ENCODE data around the gene ITGA8.
A peak's percentile ranks its signal among the peaks of the same experiment; 100 is the strongest.
"Not testable (repeated sequence)": the region's sequence is repeated elsewhere in the genome, so short reads cannot be mapped to it uniquely, and the experiment has no call there.

The ITGA8 gene

DNA sequence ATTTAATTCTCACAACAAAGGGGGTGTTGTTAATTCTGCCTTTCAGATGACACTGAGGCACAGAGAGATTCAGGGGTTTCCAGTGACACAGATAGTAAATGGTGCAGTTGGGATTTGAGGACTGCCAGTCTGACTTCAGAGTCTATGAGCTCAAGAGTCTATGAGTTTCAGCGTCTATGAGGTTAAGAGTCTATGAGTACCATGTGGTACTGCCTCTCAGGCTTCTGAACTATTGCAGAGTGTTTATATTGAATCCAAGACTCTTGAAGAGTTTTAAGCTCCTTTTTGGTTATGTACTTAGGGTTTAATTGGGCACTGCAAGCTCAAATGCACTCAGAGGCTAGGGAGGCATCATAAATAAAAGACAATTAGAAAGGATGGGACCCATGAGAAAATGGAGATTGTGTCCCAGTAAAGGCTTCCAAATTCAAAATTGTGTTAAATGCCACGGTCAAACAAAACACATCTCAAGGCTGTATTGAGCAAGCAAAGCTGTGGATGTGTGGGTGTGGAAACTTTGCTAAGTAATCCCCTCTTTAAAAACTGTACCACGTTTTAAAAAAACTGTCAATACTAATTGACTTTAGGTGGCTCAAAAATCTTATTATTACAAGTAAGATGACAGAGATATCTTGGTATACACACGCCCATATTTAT, 224.7 kb downstream of the ITGA8 start:
- DNase-seq (ENCODE audit: low spot score), result no peak

GRCh38 chr10:15491856-15492642, 227.7 kb downstream of the ITGA8 start:
- no peak for DNase-seq (ENCODE audit: low spot score)

DNA sequence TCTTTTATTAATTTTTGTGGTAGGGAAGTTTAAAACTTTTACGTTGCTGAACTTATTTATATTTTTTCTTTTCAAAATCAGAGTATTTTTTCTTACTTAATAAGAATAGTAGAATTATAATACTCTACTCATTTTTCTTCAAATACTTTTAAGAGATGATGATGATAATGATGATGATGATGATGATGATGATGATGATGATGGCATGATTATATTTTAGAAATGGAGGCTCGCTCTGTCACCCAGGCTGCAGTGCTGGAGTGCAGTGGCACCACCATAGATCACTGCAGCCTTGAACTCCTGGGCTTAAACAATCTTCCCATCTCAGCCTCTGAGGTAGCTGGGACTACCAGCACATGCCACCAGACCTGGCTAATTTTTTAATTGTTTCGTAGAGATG, 230.3 kb downstream of the ITGA8 start:
- DNase-seq (ENCODE audit: low spot score), result no peak

- DNase-seq (ENCODE audit: low spot score), result no peak
Measured at GRCh38 chr10:15487376-15487775, 232.3 kb downstream of the ITGA8 start.

DNA sequence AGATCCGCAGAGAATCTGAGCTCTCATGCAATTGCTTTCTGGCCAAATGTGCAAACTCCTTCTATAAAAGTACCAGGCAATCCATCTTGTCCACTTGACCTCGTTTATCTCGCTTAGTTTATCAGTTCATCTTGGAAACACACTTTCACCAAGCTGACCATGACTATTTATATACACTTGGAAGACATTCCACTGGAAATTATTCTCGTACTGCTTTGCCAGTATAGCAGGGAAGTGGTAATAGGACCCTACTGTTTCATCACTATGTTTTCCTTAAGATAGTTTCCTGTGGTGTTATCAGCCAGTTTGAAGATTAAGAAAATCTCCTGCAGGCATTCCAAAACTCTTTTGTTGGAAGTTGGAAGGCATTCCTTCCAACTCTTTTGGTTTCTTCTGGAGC, 233.3 kb downstream of the ITGA8 start:
- DNase-seq (ENCODE audit: low spot score), result no peak

DNA sequence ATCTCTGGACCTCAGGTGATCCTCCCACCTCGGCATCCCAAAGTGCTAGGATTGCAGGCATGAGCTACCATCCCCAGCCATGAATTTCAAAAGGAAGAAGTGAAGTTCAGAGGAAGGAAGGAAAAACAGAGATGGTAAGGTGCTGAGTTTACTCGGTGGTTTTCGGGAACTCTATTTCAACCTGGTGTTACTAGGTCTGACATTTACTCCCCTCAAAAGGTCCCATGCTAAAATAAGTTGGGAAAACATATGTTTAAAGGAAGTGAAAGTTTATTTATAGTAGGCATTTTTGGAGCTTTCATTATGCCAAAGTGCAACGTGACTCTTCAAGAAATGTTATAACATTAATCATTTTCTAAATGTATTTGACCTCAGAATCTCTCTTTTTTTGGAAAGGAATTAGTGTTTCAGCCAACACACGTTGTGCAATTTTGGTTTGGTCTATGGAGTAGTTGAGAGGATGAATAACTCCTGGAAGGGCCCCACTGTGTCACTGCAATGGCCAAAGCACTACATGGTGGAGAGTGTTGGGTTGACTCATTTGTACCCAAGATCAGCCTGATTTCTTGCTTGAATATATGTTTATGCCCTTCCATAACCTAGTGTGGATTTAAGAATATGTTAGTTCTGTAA, 233.9 kb downstream of the ITGA8 start:
- no peak for DNase-seq (ENCODE audit: low spot score)

DNA sequence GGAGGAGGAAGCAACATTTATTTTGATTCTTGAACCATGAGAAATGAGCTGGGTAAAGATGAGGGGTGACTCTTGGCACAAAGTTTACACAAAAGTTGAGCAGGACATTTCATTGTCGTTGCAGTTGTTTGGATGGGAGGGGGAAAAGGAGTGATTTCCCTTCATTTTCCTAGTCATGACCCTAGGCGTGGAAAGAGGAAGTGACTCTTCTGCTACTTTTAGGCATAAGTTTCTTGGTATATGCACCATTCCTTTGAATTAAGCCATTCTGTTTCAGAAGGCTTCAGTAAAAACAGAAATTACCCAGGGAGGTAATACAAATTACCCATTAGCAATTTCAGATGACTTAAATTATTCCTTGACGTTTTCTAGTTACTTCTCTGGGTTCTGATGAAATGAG, 234.7 kb downstream of the ITGA8 start:
- no peak for DNase-seq (ENCODE audit: low spot score)

- DNase-seq (ENCODE audit: low spot score), result no peak
Measured at GRCh38 chr10:15484128-15484527, 235.6 kb downstream of the ITGA8 start.

- DNase-seq (ENCODE audit: low spot score), result no peak
Measured at GRCh38 chr10:15483215-15484075, 236.3 kb downstream of the ITGA8 start.

GRCh38 chr10:15482156-15482555, 237.6 kb downstream of the ITGA8 start:
- DNase-seq (ENCODE audit: low spot score), result no peak

GRCh38 chr10:15478950-15479349, 240.8 kb downstream of the ITGA8 start:
- no peak for DNase-seq (ENCODE audit: low spot score)

- no peak for DNase-seq (ENCODE audit: low spot score)
Measured at GRCh38 chr10:15478429-15478828, 241.3 kb downstream of the ITGA8 start.

GRCh38 chr10:15476337-15476736, 243.4 kb downstream of the ITGA8 start:
- DNase-seq (ENCODE audit: low spot score), result no peak

DNA sequence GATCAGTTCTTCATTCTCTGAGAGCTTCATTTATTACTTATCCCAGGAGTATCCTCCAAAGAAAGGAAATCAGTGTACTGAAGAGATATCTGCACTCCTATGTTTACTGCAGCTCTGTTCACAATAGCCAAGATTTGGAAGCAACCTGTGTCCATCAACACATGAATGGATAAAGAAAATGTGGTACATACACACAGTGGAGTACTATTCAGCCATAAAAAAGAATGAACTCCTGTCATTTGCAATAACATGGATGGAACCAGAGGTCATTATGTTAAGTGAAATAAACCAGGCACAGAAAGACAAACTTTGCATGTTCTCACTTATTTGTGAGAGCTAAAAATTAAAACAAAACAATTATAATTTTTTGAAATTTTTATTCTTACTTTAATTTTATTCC, 244.3 kb downstream of the ITGA8 start:
- not testable (repeated sequence) for DNase-seq (ENCODE audit: low spot score)

DNA sequence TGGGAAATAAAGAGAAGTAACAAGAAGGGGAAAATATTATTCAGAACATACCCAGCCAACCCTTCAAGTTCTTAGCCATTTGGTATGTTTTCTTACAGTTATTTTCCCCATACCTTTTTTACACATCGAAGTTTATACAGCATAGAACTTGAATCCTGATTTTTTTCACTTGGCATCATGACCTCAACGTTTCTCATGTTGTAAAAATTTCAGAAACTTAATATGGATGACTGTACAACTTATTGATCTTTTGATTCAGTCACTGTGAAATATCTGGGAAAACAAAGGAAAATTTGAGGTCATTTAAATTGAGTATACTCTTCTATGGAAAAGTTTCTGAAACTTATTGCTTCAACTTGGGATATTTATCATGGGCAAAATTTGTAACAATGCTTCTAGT, 245.1 kb downstream of the ITGA8 start:
- DNase-seq (ENCODE audit: low spot score), result no peak

- no peak for DNase-seq (ENCODE audit: low spot score)
Measured at GRCh38 chr10:15473396-15473767, 246.3 kb downstream of the ITGA8 start.

- DNase-seq (ENCODE audit: low spot score), result no peak
Measured at GRCh38 chr10:15472431-15473395, 247.0 kb downstream of the ITGA8 start.

GRCh38 chr10:15472008-15472407, 247.7 kb downstream of the ITGA8 start:
- no peak for DNase-seq (ENCODE audit: low spot score)

GRCh38 chr10:15469111-15469510, 250.6 kb downstream of the ITGA8 start:
- DNase-seq (ENCODE audit: low spot score), result no peak

GRCh38 chr10:15464381-15464780, 255.3 kb downstream of the ITGA8 start:
- DNase-seq (ENCODE audit: low spot score), result peak; percentile 30
